Activated CD4-positive, alpha-beta T cell treated with anti-CD3 and anti-CD28 coated beads, Interleukin-2, amount 10 ng/mL, durations not matched to agents 24 days and 14 days (primary cell): ENCODE results near the gene KATNA1. TPM values are rescaled to one million over a fixed set of nuclear protein-coding genes. Genes with fewer than 3 reads are reported as not detected.

ENCODE experiments used
- DNase-seq: peaks from one replicate; pipeline ENCODE4 v3.0.0; 2022
- H3K27ac Mint-ChIP-seq: one replicate; pipeline ENCODE4 v1.8.0; 2022; ENCODE audit warnings: mild to moderate bottlenecking, mixed read lengths
- H3K27me3 Mint-ChIP-seq: one replicate; pipeline ENCODE4 v1.8.0; 2022; ENCODE audit warnings: mixed read lengths
- H3K36me3 Mint-ChIP-seq: one replicate; pipeline ENCODE4 v1.8.0; 2022; ENCODE audit warnings: low read depth, mild to moderate bottlenecking, mixed read lengths
- H3K4me1 Mint-ChIP-seq: one replicate; pipeline ENCODE4 v1.8.0; 2021; ENCODE audit warnings: mixed read lengths
- H3K4me3 Mint-ChIP-seq: one replicate; pipeline ENCODE4 v1.8.0; 2022; ENCODE audit warnings: mild to moderate bottlenecking, moderate library complexity, mixed read lengths
- H3K9me3 Mint-ChIP-seq: one replicate; pipeline ENCODE4 v1.8.0; 2021; ENCODE audit warnings: mixed read lengths
- intact Hi-C: fragments of 100-400 bp; cut with micrococcal nuclease; formaldehyde crosslinking; loops from one replicate; pipeline ENCODE4 v1.15.1; 2023
- total RNA-seq: library from RNA; stranded (reverse); gene quantifications from 2 replicates; pipeline ENCODE4 v1.2.3, GENCODE V29; 2022

The KATNA1 gene
- total RNA-seq, 1 donor from 2014 or later, result 23.0 TPM

GRCh38 chr6:149545258-149545753 lies 103.2 kb downstream of the KATNA1 start:
- DNase-seq, result peak; percentile 91
- H3K27me3 Mint-ChIP-seq, result peaks cover 9% of the 10 kb centered on the region
- peaks cover 5% of the 10 kb centered on the region for H3K36me3 Mint-ChIP-seq
- intact Hi-C loops, result loop anchor here (1.0 to 10.0 kb wide), 3 partner anchors 60 to 459 kb away; partner anchors contain the start of genes KATNA1 and ZC3H12D
- H3K4me1 Mint-ChIP-seq, result peaks cover 22% of the 10 kb centered on the region
- peak overlapping the region; percentile 98 for H3K27ac Mint-ChIP-seq
- H3K9me3 Mint-ChIP-seq, result no peaks in the 10 kb centered on the region
- peak overlapping the region; percentile 94 for H3K4me3 Mint-ChIP-seq

Other genes starting within 250 kb of the KATNA1 start
- gene SUMO4, start 248.5 kb downstream of the KATNA1 start, total RNA-seq, result 10.1 and 10.9 TPM in 2 replicates
- gene ZC3H12D, start 163.7 kb downstream of the KATNA1 start, total RNA-seq, result 79.6 and 79.8 TPM in 2 replicates
- gene PPIL4, start 102.7 kb downstream of the KATNA1 start, total RNA-seq, result 24.2 and 28.4 TPM in 2 replicates
- gene GINM1, start 82.3 kb downstream of the KATNA1 start, total RNA-seq, result 18.0 and 19.9 TPM in 2 replicates
- gene LATS1, start 69.4 kb upstream of the KATNA1 start, total RNA-seq, result 31.8 and 33.7 TPM in 2 replicates
- 78.9 and 93.7 TPM in 2 replicates for gene NUP43, start 97.8 kb upstream of the KATNA1 start, total RNA-seq
- gene PCMT1, start 101.0 kb upstream of the KATNA1 start, total RNA-seq, result 98.0 and 101 TPM in 2 replicates
- 3.7 TPM in 2 replicates for gene LRP11, start 215.6 kb upstream of the KATNA1 start, total RNA-seq
- gene RAET1E, start 249.4 kb upstream of the KATNA1 start, total RNA-seq, result not detected in 2 replicates